NCI-H1105 treated with DMSO at 0.1 percent for 48 hours (cell line): ENCODE results near the gene PDE9A.
A peak's percentile ranks its signal among the peaks of the same experiment; 100 is the strongest.
"Not testable (repeated sequence)": the region's sequence is repeated elsewhere in the genome, so short reads cannot be mapped to it uniquely, and the experiment has no call there.

Source experiments
- DNase-seq: peaks from one replicate; lab custom pipeline; 2025; lab: John Stamatoyannopoulos, UW

PDE9A gene

GRCh38 chr21:42653231-42654061 lies at the start of gene PDE9A:
TSS of gene PDE9A (plus strand) at chr21:42653621. CDS start at chr21:42653815, 194 bp downstream.
- peak; percentile 35 for DNase-seq

GRCh38 chr21:42607102-42607501 lies 46.3 kb upstream of the PDE9A start:
- no peak for DNase-seq

DNA sequence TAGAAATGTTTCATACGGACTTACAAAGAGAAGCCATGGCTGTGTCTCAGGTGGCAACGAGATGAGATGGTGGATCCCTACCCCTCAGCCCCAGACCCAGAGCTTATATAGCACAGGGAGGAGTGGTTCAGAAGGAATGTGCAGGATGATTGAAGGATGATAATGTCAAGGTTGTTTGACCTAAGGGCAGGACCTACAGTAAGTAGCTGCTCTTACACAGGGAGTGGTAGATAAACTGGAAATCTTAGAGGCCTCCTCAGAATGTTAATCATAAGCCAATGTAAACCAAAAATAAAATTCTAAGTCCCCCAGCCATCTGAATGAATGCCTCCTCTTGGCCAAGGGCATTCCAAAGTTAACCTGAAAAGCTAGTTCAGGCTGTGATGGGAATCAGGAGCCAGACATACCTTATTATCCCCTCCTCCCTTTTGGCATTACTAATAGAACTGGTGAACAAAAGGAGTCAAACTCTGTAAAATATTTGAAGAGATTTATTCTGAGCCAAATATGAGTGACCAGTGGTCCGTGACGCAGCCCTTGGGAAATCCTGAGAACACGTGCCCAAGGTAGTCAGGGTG lies 45.8 kb upstream of the PDE9A start:
- DNase-seq: no peak

DNA sequence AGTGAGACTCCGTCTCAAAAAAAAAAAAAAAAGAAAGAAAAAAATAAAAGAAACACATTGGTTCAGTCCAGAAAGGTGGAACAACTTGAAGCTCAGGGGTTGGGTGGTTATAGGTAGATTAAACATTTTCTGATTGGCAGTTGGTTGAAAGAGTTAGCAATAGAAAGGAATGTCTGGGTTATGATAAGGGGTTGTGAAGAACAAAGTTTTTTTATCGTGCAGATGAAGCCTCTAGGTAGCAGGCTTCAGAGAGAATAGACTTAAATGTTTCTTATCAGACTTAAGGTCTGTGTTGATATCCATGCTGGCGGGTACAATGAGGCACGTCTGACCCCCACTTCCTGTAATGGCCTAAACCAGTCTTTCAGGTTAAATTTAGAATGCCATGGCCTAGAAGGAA lies 45.0 kb upstream of the PDE9A start:
- DNase-seq: no peak

GRCh38 chr21:42609811-42610210 lies 43.6 kb upstream of the PDE9A start:
- DNase-seq: no peak

DNA sequence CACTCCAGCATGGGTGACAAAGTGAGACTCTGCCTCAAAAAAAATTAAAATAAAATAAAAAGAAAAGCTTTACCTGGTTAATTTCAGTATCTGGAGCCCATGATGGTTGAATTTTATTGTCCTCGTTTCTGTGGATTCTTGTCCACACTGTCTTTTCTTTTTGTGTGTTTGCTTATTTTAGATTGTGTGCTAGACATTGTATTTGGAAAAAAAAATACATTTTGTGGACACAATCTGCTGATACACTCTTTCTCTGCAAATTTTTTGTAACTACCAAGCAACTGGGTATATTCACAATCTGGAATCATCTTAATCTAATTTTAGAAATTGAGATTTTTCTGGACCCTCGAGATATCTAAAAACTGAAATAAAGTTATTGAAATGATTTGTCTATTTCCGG lies 41.6 kb upstream of the PDE9A start:
- DNase-seq: no peak

- no peak for DNase-seq
These were observed 41.0 kb upstream of the PDE9A start for GRCh38 chr21:42612390-42612789.

DNA sequence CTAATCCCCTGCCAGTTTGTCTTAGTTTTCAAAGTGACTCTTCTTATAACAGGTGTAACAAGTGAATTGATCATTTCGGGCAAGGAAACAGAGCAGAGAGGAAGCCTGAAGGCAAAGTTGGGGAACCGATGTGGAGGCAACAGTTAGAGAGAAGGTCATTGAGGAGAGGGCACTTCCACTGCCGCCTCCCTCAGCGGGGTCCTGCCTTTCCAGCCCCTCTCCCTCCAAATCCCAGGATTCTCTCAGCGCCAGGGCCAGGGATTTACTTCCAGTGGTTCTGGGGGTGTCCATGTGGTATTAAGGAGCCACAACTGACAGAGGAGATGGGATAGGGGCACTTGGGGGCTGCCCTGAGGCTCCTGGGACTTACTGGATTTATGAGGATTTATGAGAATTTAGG lies 39.7 kb upstream of the PDE9A start:
- DNase-seq: no peak

DNA sequence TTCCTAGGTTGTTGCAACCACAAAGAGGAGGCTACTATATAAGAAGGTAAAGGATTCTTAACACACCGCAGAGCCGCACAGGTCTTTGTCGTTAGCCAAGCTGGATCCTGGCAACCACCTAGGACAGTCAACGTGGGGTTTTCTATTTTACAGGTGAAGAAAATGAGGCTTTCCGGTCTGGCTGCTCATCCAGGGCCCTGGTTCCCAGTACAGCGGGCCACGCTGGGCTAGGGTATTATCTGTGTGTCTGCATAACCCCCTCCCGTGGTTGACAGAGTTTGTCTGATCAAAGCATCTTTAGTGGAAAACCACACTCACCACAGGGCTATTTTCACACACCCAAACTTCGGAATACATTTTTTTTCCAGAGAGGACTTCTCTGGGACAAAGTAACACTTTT lies 39.0 kb upstream of the PDE9A start:
- DNase-seq: no peak

- no peak for DNase-seq
These were observed 38.5 kb upstream of the PDE9A start for GRCh38 chr21:42614811-42615351.

GRCh38 chr21:42615377-42615776 lies 38.0 kb upstream of the PDE9A start:
- DNase-seq: not testable (repeated sequence)

DNA sequence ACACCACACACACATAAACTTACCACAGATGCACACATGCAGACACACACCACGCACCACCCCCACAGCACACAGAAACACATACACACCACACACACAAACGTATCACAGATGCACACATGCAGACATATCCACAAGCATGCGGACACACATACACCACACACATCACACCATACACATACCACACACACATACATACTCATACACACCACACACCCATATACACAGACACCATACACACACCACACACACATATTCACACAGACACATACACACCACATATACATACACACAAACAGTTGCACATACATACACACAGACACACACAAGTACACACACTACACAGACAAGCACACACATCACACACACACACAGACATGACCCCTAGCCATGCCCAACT lies 37.5 kb upstream of the PDE9A start:
- DNase-seq: no peak

DNA sequence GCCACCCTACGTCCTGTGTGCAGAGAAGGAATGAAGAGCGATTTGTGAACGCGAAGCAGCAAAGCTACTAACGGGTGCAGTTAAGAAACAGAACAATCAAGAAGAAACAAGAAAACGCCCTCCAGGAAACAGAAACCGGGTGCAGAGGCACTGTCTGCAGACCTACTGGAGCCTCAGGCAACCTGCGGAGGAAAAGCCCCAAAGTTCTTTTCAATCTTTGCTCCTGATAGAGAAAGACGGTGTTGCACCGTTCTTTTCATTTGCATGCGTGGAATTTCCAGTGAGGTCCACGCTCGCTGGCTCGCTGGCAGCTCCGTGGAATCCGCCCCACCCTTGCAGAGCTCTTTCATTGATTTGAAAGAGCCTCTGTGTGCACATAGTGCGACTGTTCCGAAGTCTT lies 37.0 kb upstream of the PDE9A start:
- no peak for DNase-seq

GRCh38 chr21:42616941-42617340 lies 36.5 kb upstream of the PDE9A start:
- no peak for DNase-seq

DNA sequence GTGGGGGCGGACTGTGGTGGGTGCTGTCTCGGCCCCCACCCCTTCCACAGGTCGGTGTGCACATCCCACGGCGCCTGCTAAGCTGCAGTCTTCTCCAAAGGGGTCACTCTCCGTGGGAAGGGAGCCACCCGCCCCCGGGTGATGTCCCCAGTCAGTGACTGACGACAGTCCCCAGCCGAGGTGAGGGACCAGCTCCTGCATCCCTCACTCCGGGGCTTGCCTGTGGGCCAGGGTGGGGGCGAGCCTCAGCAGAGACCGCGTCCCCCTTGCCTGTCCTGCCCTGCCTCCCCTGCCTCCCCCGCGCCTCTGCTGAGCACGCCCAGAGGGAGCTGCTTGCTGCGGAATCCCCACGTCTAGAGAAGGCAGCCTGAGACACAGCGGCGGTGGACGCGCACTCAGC lies 35.9 kb upstream of the PDE9A start:
- DNase-seq: no peak

DNA sequence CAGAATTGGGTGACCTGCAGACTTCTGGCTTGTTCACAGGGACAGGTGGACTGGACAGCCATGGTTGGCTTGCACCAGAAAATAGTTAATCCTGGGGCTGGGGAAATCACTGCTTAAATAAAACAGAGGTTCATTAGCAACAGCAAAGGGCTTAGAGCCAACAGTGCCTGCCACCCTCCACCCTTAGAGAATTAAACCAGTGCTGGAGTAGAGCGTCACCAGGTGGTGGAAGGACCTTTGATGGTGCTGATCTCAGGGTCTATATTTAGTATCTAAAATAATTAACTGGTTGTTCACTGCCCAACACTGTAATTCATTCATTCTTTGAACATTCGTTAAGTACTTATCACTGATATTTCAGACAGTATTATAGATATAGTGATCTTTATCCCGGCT lies 34.7 kb upstream of the PDE9A start:
- DNase-seq: no peak

GRCh38 chr21:42619166-42619565 lies 34.3 kb upstream of the PDE9A start:
- DNase-seq: no peak

DNA sequence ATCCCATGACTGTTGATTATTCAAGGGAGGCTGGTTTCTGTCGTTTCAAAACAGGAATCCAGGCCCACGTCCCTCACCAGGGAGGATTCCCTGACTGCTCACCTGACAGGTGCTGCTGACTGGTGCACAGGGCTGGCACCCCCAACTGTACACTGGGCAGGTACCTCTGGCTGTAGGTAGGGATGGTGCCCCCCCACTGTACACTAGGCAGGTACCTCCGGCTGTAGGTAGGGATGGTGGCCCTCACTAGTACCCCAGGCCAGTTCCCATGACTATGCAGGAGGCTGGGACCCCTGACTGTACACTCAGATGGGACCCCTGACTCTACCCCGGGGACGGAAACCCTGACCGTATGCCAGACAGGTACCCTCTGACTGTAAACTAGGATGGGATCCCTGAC lies 33.6 kb upstream of the PDE9A start:
- no peak for DNase-seq

GRCh38 chr21:42621166-42621818 lies 32.1 kb upstream of the PDE9A start:
- DNase-seq: no peak

DNA sequence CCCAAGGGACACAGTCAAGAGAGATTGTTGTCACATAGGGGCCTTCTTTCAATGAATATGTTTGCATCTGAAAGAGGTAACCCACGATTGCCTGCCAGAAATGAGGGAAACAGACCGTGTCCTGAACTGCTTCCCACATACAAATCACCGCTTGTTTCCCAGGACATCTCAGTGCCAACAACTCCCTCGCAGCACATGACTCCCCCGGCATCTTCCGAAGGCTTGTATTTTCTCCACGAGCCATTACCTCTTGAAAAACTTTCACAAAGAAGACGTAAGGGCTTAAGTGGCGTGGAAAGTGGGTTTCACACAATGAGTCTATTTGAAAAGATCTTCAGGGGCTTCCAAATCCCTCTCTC lies 31.6 kb upstream of the PDE9A start:
- DNase-seq: no peak

- no peak for DNase-seq
These were observed 31.1 kb upstream of the PDE9A start for GRCh38 chr21:42622284-42622683.

- no peak for DNase-seq
These were observed 29.7 kb upstream of the PDE9A start for GRCh38 chr21:42623694-42624093.
